HG02798 (cell line): ENCODE measurements around the gene PCCB.

Experiments
- ATAC-seq: cut with Tn5 transposase; IDR thresholded peaks from one replicate; pipeline ENCODE4 v1.9.1; 2021; ENCODE audit warnings: mild to moderate bottlenecking; ENCODE audit not compliant: unreplicated experiment, poor library complexity

Gene PCCB

DNA sequence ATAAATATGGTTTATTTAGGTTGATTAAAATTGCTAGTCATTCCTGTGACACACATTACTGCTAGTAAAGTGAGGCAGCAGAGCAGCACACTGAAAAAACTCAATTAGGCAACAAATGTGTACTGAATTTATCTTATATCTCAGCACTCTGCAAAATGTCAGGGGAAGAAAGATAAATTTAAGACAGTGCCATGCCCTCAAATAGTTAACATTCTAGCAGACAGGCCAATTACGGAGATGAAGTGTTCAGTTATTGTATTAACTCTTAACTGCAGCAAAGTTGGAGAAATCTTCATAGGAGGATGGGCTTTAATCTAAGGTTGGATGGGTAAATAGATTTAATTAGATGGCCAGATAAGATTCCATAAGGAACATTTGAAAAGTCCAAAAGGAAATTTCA, 127.9 kb downstream of the PCCB start:
- no peak for ATAC-seq
